ENCODE measurements around the gene CEBPA.
"Not testable (repeated sequence)": the region's sequence is repeated elsewhere in the genome, so short reads cannot be mapped to it uniquely, and the experiment has no call there.

The CEBPA gene

DNA sequence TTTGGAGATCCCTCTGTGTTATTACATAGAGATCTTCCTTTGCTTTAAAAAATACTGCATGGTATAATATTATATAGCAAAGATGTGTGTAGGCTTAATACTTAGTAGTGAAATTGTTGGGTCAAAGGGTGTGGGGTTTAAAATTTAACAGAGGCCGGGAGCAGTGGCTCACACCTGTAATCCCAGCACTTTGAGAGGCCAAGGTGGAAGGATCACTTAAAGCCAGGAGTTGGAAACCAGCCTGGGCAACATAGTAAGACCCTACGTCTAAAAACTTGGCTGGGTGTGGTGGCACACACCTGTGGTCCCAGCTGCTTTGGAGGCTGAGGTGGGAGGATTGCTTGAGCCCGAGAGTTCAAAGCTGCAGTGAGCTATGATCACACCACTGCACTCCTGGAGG lies 22.3 kb upstream of the CEBPA start:
- no peak for DNase-seq (ENCODE audit: low spot score)

DNA sequence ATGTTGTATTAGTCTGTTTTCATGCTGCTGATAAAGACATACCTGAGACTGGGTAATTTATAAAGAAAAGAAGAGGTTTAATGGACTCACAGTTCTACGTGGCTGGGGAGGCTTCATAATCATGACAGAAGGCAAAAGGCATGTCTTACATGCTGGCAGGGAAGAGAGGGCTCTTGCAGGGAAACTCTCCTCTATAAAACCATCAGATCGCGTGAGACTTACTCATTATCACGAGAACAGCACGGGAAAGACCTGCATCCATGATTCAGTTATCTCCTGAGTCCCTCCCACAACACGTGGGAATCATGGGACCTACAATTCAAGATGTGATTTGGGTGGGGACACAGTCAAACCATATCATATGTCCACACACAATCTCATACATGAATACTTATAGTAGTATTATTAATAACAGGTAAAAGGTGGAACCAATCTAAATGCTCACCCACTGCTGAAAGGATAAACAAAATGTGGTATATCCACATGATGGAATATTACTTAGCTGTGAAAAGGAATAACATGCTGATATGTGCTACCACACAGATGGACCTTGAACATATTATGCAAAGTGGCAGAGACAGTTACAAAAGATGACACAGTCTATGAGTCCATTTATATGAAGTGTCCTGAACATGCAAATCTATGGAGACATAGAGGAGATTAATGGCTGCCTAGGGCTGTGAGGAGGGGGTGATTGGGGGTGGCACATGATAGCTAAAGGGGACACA lies 20.9 kb upstream of the CEBPA start:
- no peak for DNase-seq (ENCODE audit: low spot score)

DNA sequence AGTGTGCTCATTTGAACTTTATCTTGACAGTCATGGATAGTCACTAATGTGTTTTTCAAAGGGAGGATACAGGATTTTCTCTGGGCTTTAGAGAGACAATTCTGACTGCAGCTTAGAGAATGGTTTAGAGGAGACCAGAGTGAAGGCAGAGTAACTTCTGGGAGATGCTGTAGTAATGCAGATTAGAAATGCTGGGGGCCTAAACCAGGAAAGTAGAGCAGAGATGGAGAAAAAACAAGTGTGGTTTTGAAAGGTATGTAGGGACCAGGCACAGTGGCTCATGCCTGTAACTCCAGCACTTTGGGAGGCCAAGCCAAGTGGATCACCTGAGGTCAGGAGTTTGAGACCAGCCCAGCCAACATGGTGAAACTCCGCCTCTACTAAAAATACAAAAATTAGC lies 18.3 kb upstream of the CEBPA start:
- DNase-seq (ENCODE audit: low spot score), result no peak

DNA sequence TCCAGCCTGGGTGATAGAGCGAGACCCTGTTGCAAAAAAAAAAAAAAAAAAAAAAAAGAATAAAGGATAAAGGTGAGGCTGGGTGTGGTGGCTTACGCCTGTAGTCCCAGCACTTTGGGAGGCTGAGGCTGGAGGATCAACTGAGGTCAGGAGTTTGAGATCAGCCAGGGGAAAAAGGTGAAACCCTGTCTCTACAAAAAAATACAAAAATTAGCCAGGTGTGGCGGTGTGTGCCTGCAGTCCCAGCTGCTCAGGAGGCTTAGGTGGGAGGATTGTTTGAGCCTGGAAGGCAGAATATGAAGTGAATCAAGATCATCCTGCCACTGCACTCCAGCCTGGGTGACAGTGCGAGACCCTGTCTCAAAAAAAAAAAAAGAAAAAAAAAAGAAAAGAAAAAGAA lies 15.7 kb upstream of the CEBPA start:
- not testable (repeated sequence) for DNase-seq (ENCODE audit: low spot score)

DNA sequence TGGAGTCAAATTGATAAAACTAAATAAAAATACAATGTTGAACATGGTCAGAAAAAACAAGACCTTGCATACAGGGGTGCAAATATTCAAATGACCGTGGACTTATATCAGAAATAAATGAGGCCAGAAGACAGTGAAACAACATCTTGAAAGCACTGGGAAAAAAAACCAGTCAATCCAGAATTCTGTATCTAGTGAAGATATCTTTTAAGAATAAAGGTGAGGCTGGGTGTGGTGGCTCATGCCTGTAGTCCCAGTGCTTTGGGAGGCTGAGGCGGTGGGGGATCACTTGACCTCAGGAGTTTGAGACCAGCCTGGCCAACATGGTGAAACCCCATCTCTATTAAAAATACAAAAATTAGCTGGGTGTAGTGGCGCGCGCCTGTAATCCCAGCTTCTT lies 15.2 kb upstream of the CEBPA start:
- DNase-seq (ENCODE audit: low spot score), result no peak

DNA sequence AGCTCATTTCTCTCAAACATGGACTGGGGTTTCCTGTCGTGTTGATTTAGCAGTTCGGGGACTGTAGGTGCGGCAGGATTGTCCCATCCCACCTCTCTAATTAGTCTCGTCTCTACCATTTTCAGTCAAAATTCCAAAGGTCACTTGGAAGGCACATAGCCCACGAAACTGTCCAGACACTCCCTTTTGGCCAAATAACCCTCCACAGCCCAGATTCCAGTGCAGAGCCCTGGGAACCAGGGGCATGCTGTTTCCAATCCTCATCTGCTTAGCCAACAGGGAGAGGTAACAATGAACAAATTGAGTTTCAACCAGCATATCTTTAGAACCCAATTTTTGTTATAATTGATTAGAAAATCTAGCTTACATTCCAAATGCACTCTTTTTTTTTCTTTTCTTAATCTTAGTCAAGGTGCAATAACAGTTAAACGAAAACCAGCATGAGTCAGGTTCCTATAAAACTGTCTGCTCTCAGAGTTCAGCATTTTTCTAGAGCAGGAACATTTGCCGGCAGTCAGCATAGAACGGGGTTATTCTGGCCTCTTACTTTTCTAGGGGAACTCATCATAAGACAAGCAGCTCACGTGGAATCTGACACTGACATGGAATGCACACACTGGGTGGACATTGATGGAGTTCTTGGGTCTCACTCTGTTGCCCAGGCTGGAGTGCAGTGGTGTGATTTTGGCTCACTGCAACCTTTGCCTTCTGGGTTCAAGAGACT lies 14.4 kb upstream of the CEBPA start:
- DNase-seq (ENCODE audit: low spot score), result no peak

DNA sequence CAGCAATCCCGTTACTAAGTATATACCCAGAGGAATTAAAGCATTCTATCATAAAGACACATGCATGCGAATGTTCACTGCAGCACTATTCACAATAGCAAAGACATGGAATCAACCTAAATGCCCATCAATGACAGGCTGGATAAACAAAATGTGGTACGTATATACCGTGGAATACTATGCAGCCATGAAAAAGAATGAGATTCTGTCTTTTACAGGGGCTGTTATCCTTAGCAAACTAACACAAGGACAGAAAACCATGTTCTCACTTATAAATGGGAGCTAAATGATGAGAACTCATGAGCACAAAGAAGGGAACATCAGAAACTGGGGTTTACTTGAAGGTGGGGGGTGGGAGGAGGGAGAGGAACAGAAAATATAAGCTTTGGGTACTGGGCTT lies 10.5 kb upstream of the CEBPA start:
- not testable (repeated sequence) for DNase-seq (ENCODE audit: low spot score)

DNA sequence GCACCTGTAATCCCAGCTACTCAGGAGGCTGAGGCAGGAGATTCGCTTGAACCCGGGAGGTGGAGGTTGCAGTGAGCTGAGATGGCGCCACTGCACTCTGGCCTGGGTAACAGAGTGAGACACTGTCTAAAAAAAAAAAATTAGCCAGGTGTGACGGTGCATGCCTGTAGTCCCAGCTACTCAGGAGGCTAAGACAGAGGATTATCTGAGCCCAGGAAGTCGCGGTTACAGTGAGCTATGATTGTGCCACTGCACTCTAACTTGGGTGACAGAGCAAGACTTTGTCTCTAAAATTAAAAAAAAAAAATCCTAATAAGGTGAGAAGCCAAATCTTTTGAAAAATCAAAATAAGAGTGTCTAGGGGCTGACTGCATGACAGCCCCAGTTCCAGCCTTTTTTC lies 9.7 kb upstream of the CEBPA start:
- no peak for DNase-seq (ENCODE audit: low spot score)

DNA sequence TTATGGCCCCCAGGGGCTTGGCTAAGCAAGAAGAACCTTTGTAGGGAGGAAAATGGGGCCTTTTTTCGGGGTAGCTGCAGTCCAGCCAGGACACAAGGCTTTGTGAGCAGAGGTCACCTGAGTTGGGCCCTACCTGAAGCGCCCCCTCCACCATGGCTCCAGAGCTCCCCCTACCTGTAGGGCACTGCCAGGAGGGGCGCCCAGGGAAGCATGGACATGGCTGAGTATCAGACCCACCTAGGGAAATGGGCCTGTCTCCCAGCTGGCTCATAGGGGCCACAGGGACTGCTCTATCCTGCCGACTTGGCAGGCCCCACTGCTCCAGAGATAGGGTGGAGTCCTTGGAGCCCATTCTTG lies 9.0 kb upstream of the CEBPA start:
- DNase-seq (ENCODE audit: low spot score), result no peak

DNA sequence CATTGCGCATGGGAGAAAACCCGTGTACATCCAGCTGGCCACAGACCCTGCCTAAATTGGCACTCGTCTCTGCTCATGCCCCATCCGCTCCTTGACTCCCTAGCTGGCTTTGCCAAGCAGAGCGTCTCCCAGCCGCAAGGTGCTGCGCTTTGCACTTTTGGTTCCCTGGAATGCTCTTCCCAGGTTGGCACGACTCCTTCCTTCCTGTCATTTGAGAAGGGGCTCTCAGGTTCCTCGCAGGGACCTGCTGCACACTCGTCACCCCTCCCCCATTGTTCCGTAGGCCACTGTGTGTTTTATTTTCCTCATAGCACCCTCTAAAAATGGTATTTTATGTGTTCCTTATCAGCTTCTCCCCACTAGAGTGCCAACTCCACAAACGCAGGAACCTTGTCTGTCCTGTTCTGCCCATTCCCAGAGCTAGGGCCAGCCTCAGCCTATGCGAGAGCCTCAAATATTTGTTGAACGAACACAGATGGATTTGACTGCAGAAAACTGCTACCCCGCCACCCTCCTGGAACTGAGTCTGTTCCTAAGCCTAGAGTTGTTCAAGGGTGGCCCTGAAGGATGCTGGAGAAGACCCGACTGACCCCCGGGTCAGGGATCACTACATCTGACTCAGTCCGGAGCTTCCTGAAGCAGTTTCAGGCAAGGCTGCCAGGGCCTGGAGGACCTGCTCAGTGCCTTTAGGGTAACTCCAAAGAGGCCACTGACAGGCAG lies 8.4 kb upstream of the CEBPA start:
- DNase-seq (ENCODE audit: low spot score), result no peak

DNA sequence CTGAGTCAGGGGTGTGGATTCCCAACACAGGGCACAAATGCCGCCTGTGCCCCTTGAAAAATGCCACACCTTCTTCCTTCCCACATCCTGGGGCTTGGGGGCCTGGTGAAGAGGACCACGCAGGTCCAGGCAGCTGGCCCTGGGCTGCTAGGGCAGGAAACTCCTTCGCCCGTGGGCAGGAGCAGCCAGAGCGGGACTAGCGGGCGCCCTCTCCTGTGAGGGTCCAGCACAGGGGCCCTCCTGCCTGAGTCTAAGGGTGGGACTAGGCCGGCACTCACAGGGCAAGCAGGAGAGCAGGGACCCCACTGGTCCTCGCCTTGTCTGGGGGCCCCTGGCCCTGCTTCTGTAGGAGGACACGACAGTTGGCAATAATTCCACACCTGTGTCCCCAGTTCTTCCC lies 7.5 kb upstream of the CEBPA start:
- DNase-seq (ENCODE audit: low spot score), result no peak

DNA sequence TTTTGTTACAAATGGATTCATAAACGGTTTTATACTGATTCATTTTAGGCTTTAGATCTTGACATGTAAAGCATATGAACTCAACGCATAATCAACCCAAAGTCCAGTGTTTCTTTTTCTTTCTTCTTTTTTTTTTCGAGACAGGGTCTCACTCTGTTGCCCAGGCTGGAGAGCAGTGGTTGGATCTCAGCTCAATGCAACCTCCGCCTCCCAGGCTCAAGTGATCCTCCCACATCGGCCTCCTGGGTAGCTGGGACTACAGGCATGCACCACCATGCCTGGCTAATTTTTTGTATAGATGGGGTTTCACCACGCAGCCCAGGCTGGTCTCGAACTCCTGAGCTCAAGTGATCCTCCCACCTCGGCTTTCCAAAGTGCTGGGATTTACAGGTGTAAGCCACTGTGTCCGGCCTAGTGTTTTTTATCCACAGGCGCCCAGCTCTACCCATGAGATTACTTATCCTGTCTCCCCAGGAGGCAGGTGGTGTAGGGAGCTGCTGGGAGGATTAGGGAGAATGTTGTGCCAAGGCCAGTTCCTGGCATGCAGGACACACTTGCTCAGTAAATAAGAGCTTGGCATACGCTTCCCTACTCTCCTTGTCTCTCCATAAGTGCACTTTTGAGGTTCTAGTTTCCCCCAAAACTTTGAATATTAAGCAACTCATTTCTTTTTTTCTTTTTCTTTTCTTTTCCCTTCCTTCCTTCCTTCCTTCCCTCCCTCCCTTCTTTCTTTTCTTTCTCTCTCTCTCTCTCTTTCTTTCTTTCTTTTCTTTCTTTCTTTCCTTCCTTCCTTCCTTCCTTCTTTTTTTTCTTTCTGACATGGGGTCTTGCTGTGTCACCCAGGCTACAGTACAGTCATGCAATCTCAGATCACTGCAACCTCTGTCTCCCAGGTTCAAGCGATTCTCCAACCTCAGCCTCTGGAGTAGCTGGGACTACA lies 4.8 kb upstream of the CEBPA start:
- no peak for DNase-seq (ENCODE audit: low spot score)

DNA sequence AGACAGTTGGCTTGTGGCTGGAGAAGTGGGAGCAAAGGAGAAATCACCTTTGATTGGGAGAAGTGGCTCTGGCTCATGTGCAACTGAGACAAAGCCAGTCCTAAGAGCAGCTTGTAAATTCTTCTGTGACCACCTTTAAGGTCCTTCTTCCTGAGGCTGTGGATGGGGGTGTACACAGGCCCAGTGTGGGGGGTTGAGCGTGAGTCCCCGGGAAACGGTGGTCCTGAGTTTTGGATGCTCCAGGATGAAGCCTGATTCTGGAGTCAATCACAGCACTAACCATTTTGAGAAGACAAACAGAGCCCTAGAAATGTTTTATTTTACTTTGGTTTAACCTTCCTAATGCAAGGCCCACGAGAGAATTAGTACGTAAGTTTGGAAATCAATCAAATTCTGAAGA lies 3.9 kb upstream of the CEBPA start:
- no peak for DNase-seq (ENCODE audit: low spot score)

DNA sequence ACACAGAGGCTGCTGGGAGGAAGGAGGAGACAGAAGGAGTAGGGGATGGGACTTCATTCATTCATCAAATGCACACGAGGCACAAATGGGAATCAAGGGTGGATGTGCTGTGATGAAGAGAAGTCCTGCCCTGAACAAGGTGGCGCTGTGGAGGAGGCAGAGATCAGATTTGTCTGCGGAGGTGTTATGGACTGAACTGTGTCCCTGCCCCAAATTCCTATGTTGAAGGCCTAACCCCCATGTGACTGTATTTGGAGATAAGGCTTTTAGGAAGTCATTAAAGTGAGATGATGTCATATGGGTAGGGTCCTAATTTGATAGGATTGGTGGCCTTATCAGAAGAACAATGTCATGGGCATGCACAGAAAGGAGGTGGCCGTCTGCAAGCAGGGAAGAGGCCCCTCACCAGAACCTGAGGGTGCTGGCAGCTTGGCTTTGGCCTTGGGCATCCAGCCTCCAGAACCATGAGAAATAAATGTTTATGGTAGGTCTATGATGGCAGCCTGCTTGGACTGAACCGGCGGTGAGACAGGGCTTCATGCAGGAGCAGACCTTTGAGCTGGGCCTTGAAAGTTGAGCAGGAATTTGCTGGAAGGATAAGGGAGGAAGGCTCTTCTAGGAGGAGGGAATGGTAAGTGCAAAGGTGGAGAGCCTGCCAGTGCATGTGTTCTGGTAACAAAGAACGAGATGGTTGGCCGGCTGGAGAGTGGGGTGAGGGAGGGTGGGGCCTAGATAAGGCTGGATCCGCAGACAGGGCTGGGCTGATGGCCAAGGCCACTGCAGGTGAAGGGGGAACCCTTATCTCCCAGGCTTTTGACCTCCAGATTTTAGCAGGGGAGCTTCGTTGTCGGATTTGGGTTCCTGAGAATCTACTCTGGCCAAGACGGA lies 2.7 kb upstream of the CEBPA start:
- no peak for DNase-seq (ENCODE audit: low spot score)

DNA sequence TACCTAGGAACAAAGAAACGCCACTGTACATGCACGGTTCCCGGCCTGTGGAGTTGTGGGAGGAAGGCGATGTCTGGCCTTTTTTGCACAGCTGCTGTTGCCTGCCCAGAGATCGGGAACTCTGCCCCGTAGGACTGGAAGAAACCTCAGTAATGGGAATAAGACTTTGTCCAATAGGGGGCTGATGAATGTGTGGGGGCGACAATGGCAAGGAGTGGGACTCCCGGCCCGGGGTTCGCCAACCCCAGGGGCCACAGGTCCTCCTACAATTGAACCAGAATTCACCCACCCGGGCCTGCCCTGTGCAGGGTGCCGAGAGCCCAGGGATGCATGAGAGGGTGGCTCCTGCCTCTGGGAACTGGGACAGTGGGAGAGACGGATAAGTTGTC lies 2.0 kb upstream of the CEBPA start:
- no peak for DNase-seq (ENCODE audit: low spot score)

DNA sequence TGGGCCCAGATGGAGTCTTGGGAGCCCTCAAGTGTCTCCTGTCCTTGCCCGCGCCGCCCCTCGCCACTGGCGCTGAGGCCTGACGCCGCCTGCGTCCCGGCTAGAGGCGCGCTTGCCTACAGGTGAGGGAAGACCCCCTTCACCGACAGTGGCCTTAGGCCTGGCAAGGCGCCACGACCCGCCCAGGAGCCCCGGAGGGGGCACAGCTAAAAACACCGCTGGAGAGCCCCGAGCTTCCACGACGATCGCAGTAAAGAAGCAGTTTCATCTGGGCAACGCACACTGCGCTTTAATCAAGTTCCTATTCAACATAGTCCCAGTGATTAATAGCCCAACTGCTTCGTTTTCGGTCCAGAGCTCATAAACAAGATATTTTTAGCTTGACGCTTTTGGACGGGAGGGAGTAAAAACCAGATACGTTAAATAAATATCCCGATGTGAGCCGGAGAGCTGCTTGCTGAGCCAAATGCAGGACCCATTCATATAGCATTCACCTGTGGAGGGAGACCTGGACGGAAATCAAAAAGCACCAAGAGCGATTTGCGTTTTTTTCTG lies 1.5 kb upstream of the CEBPA start:
- no peak for DNase-seq (ENCODE audit: low spot score)

DNA sequence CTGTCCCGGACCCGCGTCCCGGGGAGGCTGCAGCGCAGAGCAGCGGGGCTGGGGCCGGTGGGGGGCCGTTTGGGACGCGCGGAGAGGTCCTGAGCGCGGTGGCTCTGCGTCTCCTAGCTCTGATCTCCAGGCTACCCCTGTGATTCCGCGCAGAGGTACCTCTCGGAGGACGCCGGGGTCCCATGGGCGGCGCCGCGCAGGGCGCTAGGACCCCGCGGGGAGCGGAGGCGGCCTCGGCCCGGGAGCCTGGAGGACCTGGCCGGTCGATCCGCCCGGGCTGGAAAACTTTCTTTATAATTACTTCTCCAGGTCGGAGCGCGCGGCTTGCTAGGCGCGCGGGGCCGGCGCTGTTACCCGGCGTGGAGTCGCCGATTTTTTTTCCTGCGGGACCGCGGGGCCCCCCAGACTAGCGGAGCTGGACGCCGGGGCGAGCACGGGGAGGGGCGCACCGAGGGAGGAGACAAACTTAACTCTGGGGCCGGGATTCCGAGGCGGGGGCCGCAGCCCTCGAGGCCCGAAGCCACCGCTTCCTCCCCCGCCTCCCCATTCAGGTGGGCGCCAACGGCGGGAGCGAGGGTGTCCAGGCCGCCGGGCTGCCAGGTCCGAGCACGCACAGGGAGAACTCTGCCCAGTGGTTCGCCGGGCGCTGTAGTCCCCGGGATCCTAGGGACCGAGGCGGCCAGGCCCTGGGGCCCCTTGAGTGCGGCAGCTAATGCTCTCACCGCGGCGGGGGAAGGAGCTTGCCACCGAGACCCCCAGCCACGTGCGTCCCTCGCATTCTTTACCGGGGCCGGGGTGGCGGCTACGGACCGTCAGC lies 848 bp upstream of the CEBPA start:
- DNase-seq (ENCODE audit: low spot score), result no peak

DNA sequence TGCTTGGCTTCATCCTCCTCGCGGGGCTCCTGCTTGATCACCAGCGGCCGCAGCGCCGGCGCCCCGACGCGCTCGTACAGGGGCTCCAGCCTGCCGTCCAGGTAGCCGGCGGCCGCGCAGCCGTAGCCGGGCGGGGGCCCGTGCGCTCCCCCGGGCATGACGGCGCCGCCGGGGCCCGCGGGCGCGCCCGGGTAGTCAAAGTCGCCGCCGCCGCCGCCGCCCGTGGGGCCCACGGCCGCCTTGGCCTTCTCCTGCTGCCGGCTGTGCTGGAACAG lies 497 bp downstream of the CEBPA start:
- DNase-seq (ENCODE audit: low spot score), result no peak

DNA sequence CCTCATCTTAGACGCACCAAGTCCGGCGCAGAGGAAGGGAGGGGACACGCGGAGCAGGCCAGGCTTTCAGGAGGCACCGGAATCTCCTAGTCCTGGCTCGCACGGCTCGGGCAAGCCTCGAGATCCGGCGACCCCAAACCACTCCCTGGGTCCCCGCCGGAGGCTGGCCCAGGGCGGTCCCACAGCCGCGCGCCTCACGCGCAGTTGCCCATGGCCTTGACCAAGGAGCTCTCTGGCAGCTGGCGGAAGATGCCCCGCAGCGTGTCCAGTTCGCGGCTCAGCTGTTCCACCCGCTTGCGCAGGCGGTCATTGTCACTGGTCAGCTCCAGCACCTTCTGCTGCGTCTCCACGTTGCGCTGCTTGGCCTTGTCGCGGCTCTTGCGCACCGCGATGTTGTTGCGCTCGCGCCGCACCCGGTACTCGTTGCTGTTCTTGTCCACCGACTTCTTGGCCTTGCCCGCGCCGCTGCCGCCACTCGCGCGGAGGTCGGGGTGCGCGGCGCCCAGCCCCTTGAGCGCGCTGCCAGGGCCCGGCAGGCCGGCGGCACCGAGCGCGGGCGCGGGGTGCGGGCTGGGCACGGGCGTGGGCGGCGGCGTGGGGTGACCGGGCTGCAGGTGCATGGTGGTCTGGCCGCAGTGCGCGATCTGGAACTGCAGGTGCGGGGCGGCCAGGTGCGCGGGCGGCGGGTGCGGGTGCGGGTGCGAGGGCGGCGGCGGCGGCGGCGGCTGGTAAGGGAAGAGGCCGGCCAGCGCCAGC lies 1.0 kb downstream of the CEBPA start:
- DNase-seq (ENCODE audit: low spot score), result no peak

DNA sequence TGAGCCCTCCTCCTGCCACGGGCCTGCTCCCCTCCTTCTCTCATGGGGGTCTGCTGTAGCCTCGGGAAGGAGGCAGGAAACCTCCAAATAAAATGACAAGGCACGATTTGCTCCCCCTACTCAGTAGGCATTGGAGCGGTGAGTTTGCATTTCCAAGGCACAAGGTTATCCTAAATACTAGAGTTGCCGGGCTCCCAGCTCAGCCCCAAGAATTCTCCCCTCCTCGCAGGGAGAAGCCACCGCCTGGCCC lies 1.5 kb downstream of the CEBPA start:
- DNase-seq (ENCODE audit: low spot score), result no peak
